Measurements from ENCODE around the gene CASK.

DNA sequence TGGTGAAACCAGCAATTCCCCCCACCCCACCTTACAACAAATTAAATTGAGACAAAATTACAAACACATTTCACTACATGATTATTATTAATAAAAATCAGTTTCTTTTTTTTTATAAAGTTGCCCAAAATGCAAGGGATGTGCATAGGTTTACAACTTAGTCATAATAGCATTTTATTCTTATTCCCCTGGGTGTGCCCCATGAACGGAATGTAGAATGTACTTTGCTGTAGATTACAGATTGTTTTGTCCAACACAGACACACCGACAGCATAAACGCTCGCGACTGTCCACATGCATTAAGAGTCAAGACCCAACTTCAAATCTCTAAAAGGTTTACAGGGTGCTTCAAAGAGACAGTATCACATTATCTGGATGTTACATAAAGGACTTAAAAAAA lies 403.9 kb downstream of the CASK start:
- TF ChIP-seq, protein P1, sequence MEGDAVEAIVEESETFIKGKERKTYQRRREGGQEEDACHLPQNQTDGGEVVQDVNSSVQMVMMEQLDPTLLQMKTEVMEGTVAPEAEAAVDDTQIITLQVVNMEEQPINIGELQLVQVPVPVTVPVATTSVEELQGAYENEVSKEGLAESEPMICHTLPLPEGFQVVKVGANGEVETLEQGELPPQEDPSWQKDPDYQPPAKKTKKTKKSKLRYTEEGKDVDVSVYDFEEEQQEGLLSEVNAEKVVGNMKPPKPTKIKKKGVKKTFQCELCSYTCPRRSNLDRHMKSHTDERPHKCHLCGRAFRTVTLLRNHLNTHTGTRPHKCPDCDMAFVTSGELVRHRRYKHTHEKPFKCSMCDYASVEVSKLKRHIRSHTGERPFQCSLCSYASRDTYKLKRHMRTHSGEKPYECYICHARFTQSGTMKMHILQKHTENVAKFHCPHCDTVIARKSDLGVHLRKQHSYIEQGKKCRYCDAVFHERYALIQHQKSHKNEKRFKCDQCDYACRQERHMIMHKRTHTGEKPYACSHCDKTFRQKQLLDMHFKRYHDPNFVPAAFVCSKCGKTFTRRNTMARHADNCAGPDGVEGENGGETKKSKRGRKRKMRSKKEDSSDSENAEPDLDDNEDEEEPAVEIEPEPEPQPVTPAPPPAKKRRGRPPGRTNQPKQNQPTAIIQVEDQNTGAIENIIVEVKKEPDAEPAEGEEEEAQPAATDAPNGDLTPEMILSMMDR (IDR thresholded peaks at IDR 0.05 in 2 of 3, conservative IDR thresholded peaks at IDR 0.05 in 1 of 3; ENCODE audit: insufficient read depth in 2 of 3, low read depth in 1 of 3, low read length in 3 of 3) = no peak
- TF ChIP-seq, protein P2, sequence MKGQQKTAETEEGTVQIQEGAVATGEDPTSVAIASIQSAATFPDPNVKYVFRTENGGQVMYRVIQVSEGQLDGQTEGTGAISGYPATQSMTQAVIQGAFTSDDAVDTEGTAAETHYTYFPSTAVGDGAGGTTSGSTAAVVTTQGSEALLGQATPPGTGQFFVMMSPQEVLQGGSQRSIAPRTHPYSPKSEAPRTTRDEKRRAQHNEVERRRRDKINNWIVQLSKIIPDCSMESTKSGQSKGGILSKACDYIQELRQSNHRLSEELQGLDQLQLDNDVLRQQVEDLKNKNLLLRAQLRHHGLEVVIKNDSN (CRISPR knock-in tag; IDR thresholded peaks at IDR 0.05) = no peak
- no peak for TF ChIP-seq SLC30A9 (CRISPR knock-in tag; IDR thresholded peaks at IDR 0.05)
